Measurements from ENCODE around the gene FASTK. TPM values are rescaled to one million over a fixed set of nuclear protein-coding genes. Genes with fewer than 3 reads are reported as not detected.
"Not testable (repeated sequence)": the region's sequence is repeated elsewhere in the genome, so short reads cannot be mapped to it uniquely, and the experiment has no call there.

FASTK gene
- total RNA-seq, 1 experiment from 2014 or later: 92.8 TPM

- H3K4me3 ChIP-seq: 0 out of 2 replicates have a peak overlapping the region, but pooled peaks have one; percentile 6
- peak overlapping the region; percentile 10; the same call in 1 of the 2 replicates for H3K27ac ChIP-seq
- no peaks in the 10 kb centered on the region for H3K9me3 ChIP-seq (replicated peaks)
- H3K4me1 ChIP-seq: peaks cover 51% of the 10 kb centered on the region
- no peak for DNase-seq
- H3K27me3 ChIP-seq: no peaks in the 10 kb centered on the region
- no peaks in the 10 kb centered on the region for H3K36me3 ChIP-seq
These were observed 31.6 kb downstream of the FASTK start for GRCh38 chr7:151048911-151049463.

DNA sequence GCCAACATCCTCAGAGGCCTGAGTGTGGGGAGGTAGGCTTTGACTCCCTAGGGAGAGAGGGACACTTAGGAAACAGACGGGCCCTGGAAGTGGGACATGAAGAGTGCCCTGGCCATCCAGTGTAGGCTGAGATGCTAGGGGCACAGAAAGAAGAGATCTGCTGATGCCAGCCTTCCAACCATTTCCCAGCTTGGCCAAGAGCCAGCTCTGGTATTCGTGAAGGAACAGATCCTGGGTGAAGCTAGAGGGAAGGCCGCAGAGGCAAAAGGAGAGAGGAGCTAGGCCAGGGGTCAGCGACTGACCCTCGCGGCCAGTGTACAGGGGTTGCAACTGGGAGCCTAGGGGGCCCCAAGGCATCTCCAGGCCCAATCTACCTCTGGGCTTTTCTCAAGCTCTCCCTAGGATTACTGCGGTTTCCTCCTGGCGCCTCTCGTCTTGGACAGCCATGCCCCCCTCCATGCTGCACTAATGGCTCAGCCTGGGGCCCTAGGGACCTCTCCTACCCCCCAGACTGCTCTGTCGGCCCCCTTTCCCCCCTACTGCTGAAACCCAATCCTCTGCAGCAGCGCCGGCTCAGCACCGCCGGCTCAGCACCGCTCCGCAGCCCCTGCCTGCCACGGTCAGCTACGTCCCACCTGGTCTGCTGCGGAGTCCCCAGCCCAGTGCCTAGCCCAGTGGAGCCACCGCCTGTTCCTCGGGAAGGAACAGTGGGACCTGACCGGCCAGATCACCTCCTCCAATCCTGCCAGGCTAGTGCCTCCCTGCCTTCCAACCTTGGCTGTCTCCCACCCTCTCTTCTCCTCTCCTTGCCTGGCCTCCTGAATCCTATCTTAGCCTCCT lies 32.4 kb downstream of the FASTK start, which contains the start of gene ASIC3:
Gene ASIC3 (plus strand): TSS at position 556 of the 840 bp plus-strand sequence. CDS start 355 bp downstream, outside the sequence.
- no peaks in the 10 kb centered on the region for H3K36me3 ChIP-seq
- no peaks in the 10 kb centered on the region for H3K9me3 ChIP-seq (replicated peaks)
- DNase-seq: peak; percentile 81 to 87
- peak within 1 kb of the TSS; percentile 6; the same call in 1 of the 2 replicates for H3K4me3 ChIP-seq
- H3K4me1 ChIP-seq: peaks cover 51% of the 10 kb centered on the region
- H3K27ac ChIP-seq: peak within 1 kb of the TSS; percentile 10; the same call in 1 of the 2 replicates
- no peaks in the 10 kb centered on the region for H3K27me3 ChIP-seq

GRCh38 chr7:151046603-151047573 lies 33.7 kb downstream of the FASTK start:
- Histone ChIP-seq H3K36me3 (no peaks in the 10 kb centered on the region), H3K4me1 (peaks cover 51% of the 10 kb centered on the region), H3K9me3 (replicated peaks) (no peaks in the 10 kb centered on the region), H3K27ac (peak overlapping the region; percentile 5; the same call in 1 of the 2 replicates), H3K27me3 (no peaks in the 10 kb centered on the region), H3K4me3 (no peak overlapping the region)
- DNase-seq: peak; percentile 93 to 95

- Histone ChIP-seq H3K4me3 (no peak overlapping the region), H3K27ac (peak overlapping the region; percentile 32; the same call in 1 of the 2 replicates), H3K9me3 (replicated peaks) (no peaks in the 10 kb centered on the region), H3K4me1 (peaks cover 53% of the 10 kb centered on the region), H3K36me3 (no peaks in the 10 kb centered on the region), H3K27me3 (no peaks in the 10 kb centered on the region)
- DNase-seq: no peak
These were observed 34.6 kb downstream of the FASTK start for GRCh38 chr7:151045967-151046366.

DNA sequence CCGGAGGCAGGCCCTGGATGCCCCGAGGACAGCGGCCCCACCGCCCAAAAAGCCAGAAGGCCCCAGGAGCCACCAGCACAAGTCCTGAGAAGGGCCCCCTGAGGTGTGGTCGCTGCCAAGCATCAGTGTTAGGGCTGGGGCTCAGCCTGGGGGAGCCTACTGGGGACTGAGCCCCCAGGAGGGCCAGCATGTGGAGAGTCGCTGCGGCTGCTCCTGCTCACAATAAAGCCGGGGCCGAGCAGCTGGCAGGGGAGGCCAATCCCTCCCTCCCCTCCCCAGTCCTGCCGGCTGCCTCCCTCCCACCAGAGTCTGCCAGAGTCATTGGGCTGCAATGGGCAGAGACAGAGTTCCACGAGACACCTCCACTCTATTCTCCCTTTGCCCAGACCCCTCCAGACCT lies 35.3 kb downstream of the FASTK start:
- DNase-seq: peak; percentile 74
- Histone ChIP-seq H3K27ac (peak overlapping the region; percentile 32), H3K4me3 (no peak overlapping the region), H3K36me3 (no peaks in the 10 kb centered on the region), H3K9me3 (replicated peaks) (no peaks in the 10 kb centered on the region), H3K27me3 (no peaks in the 10 kb centered on the region), H3K4me1 (peaks cover 60% of the 10 kb centered on the region)

DNA sequence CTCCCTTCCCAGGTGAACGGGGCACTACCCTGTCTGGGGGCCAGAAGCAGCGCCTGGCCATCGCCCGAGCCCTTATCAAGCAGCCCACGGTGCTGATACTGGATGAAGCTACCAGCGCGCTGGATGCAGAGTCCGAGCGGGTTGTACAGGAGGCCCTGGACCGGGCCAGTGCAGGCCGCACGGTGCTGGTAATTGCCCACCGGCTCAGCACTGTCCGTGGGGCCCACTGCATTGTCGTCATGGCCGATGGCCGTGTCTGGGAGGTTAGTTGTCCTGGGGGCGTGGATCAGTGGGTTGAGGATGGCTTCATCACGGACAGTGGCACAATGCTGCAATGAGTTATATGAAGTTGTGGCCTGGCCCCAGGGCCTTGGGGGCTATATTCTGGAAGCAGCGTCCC lies 36.6 kb downstream of the FASTK start:
- Histone ChIP-seq H3K4me1 (peaks cover 64% of the 10 kb centered on the region), H3K36me3 (no peaks in the 10 kb centered on the region), H3K27me3 (no peaks in the 10 kb centered on the region), H3K4me3 (no peak overlapping the region), H3K27ac (no peak overlapping the region), H3K9me3 (replicated peaks) (no peaks in the 10 kb centered on the region)
- DNase-seq: no peak

DNA sequence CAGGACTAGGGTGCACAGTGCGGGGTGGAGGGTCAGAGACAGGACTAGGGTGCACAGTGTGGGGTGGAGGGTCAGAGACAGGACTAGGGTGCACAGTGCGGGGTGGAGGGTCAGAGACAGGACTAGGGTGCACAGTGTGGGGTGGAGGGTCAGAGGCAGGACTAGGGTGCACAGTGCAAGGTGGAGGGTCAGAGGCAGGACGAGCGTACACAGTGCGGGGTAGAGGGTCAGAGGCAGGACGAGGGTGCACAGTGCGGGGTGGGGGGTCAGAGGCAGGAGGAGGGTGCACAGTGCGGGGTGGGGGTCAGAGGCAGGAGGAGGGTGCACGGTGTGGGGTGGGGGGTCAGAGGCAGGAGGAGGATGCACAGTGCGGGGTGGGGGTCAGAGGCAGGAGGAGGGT lies 37.2 kb downstream of the FASTK start:
- H3K36me3 ChIP-seq; H3K27ac ChIP-seq; DNase-seq; H3K27me3 ChIP-seq; H3K9me3 ChIP-seq (replicated peaks); H3K4me3 ChIP-seq: not testable (repeated sequence)
- peaks cover 64% of the 10 kb centered on the region for H3K4me1 ChIP-seq

DNA sequence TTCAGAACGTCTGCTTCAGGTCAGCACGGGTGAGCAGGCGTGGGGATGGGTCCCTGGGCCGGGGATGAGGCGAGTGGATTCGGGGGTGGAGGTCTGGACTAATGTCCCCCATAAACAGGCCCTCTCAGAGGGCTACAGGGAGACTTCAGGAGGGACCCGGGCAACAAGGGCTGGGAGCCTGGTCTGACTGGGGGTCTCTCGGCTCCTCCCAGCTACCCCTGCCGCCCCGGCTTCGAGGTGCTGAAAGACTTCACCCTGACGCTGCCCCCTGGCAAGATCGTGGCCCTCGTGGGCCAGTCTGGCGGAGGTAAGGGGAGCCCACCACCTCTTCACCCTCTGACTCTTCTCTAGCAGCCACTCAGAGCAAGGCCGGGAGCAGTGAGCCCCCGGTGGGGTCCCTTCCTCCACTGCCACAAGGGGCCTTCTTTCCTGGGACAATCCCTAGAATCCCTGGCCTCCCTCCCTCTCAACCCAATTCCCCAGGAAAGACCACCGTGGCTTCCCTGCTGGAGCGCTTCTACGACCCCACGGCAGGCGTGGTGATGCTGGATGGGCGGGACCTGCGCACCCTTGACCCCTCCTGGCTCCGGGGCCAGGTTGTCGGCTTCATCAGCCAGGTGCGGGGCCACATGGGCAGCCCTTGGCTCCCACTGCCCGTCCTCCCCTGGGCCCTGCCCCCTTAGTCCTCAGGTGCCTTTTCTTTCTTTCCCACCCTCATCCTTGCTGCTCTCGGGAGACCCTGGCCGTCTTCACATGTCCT lies 39.8 kb downstream of the FASTK start:
- Histone ChIP-seq H3K4me3 (no peak overlapping the region), H3K9me3 (replicated peaks) (no peaks in the 10 kb centered on the region), H3K4me1 (peaks cover 42% of the 10 kb centered on the region), H3K27ac (peak overlapping the region; percentile 72), H3K36me3 (no peaks in the 10 kb centered on the region), H3K27me3 (no peaks in the 10 kb centered on the region)
- no peak for DNase-seq

GRCh38 chr7:151039850-151040548 lies 40.6 kb downstream of the FASTK start:
- H3K27ac ChIP-seq: peak overlapping the region; percentile 72
- H3K27me3 ChIP-seq: no peaks in the 10 kb centered on the region
- peak; percentile 57 to 68 for DNase-seq

DNA sequence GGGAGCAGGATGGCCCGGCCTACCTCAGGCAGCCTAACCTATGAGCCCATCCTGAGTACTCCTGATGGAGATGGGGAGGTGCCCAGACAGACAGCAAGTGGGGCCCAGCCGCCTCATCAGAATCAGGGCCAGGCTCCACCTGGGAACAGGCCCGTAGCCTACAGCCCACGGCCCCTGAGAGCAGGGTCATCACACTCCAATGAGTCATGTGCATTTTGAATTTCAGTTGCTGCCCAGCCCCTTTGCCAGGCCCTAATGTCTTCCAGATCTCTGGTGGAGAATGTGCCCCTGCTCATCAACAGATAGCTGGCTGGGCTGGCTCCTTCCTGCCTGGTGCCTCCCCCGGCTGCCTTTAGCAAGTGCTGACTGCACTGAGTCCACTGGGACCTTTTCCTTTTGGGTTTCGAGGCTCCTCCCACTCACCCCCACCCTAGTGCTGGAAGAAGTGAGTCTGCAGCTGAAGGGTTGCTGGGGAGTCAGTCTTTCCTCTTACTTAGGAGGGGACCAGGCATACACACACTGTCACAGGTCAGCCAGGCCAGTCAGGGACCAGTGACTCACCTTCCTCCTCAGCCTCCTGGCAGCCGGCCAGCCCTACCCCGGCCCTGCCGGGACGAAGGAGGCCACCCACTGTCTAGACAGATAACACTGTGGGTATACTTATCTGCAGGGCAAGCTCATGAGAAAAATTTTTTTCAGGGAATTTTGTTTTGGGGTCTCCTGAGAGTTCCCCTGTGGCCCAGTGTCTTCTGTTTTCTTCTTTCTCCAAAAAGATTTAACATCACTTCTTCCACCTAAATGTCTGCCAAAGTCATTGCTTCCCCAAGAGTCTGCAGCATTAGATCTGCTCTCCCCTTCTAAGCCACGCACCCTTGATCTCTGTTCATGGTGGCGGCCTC lies 41.4 kb downstream of the FASTK start:
- Histone ChIP-seq H3K36me3 (no peaks in the 10 kb centered on the region), H3K27ac (peak overlapping the region; percentile 72), H3K4me3 (no peak overlapping the region)

More at GRCh38 chr7:151039850-151040548, 40.6 kb downstream of the FASTK start:
- H3K36me3 ChIP-seq: no peaks in the 10 kb centered on the region
- H3K4me1 ChIP-seq: peaks cover 34% of the 10 kb centered on the region
- H3K4me3 ChIP-seq: no peak overlapping the region
- H3K9me3 ChIP-seq (replicated peaks): no peaks in the 10 kb centered on the region

GRCh38 chr7:151035902-151036301 lies 44.7 kb downstream of the FASTK start:
- no peak overlapping the region for H3K27ac ChIP-seq
- H3K4me3 ChIP-seq: no peak overlapping the region
- H3K27me3 ChIP-seq: no peaks in the 10 kb centered on the region
- peaks cover 27% of the 10 kb centered on the region for H3K4me1 ChIP-seq
- DNase-seq: no peak
- H3K36me3 ChIP-seq: no peaks in the 10 kb centered on the region
- H3K9me3 ChIP-seq (replicated peaks): no peaks in the 10 kb centered on the region

More for the DNA sequence above, 41.4 kb downstream of the FASTK start:
- DNase-seq: peak; percentile 86 to 89
- H3K4me1 ChIP-seq: peaks cover 30% of the 10 kb centered on the region
- no peaks in the 10 kb centered on the region for H3K9me3 ChIP-seq (replicated peaks)
- H3K27me3 ChIP-seq: no peaks in the 10 kb centered on the region

GRCh38 chr7:151035026-151035717 lies 45.4 kb downstream of the FASTK start:
- no peaks in the 10 kb centered on the region for H3K27me3 ChIP-seq
- peaks cover 20% of the 10 kb centered on the region for H3K4me1 ChIP-seq
- no peak for DNase-seq
- H3K4me3 ChIP-seq: no peak overlapping the region
- no peaks in the 10 kb centered on the region for H3K9me3 ChIP-seq (replicated peaks)
- no peaks in the 10 kb centered on the region for H3K36me3 ChIP-seq
- H3K27ac ChIP-seq: no peak overlapping the region

Data from SJCRH30 (cell line).